ENCODE results near the gene HEXIM1. TPM values are rescaled to one million over a fixed set of nuclear protein-coding genes. Genes with fewer than 3 reads are reported as not detected.

Gene HEXIM1
- total RNA-seq, 2 experiments from 2014 or later: 12.1 to 16.4 TPM

GRCh38 chr17:45184144-45184543, 35.9 kb downstream of the HEXIM1 start:
- H3K4me3 ChIP-seq (ENCODE audit: low read depth, low read length, poor library complexity, severe bottlenecking): no peak overlapping the region
- no peak overlapping the region for H3K4me2 ChIP-seq (ENCODE audit: low read length)
- H3K36me3 ChIP-seq (ENCODE audit: insufficient read depth, low read length): no peaks in the 10 kb centered on the region
- ChIA-PET CTCF (ENCODE audit: unreplicated experiment) (interaction anchor here (1.0 kb wide), 1 partner anchor 13 kb away, joined by 3 read pairs; no protein-coding TSS in a partner anchor), POLR2A (interaction anchor here (0.7 kb wide), 1 partner anchor 51 kb away, joined by 3 read pairs; no protein-coding TSS in a partner anchor)
- intact Hi-C loops (cut with micrococcal nuclease; ENCODE audit: unreplicated experiment): no loop called here
- H3K79me2 ChIP-seq (ENCODE audit: insufficient read depth, low read depth, low read length): no peaks in the 10 kb centered on the region
- TF ChIP-seq EZH2phosphoT487 (IDR thresholded peaks at IDR 0.05; ENCODE audit: borderline replicate concordance, low read depth, low read length) (no peak), CTCF (conservative IDR thresholded peaks at IDR 0.05; ENCODE audit: low read length) (no peak)
- no peaks in the 10 kb centered on the region for H3K9me2 ChIP-seq (ENCODE audit: insufficient read depth, low read length)
- H3K27ac ChIP-seq (ENCODE audit: low read depth, low read length, poor library complexity, severe bottlenecking): no peak overlapping the region
- H3K4me1 ChIP-seq (ENCODE audit: insufficient read depth, low read length, poor library complexity, severe bottlenecking): peaks cover 5% of the 10 kb centered on the region
- no peaks in the 10 kb centered on the region for H4K20me1 ChIP-seq (ENCODE audit: insufficient read depth, low read length)
- H3K9me3 ChIP-seq (ENCODE audit: low read length): no peaks in the 10 kb centered on the region
- DNase-seq (ENCODE audit: low spot score): no peak
- no peak overlapping the region for H2AFZ ChIP-seq (ENCODE audit: low read length)
- BruUV-seq (replicated peaks): no TSS peak

GRCh38 chr17:45186801-45187354, 38.6 kb downstream of the HEXIM1 start:
- no peak for TF ChIP-seq EZH2phosphoT487 (IDR thresholded peaks at IDR 0.05; ENCODE audit: borderline replicate concordance, low read depth, low read length)
- no peak for TF ChIP-seq CTCF (conservative IDR thresholded peaks at IDR 0.05; ENCODE audit: low read length)
- no TSS peak for BruUV-seq (replicated peaks)
- CTCF ChIA-PET (ENCODE audit: unreplicated experiment): no interaction called here

GRCh38 chr17:45189009-45189408, 40.7 kb downstream of the HEXIM1 start:
- ChIA-PET CTCF (ENCODE audit: unreplicated experiment) (no interaction called here), POLR2A (interaction anchor here (1.1 kb wide), 1 partner anchor 60 kb away, joined by 5 read pairs; no protein-coding TSS in a partner anchor)
- H3K79me2 ChIP-seq (ENCODE audit: insufficient read depth, low read depth, low read length): no peaks in the 10 kb centered on the region
- no peaks in the 10 kb centered on the region for H4K20me1 ChIP-seq (ENCODE audit: insufficient read depth, low read length)
- H3K4me3 ChIP-seq (ENCODE audit: low read depth, low read length, poor library complexity, severe bottlenecking): no peak overlapping the region
- intact Hi-C loops (cut with micrococcal nuclease; ENCODE audit: unreplicated experiment): no loop called here
- H3K4me2 ChIP-seq (ENCODE audit: low read length): no peak overlapping the region
- BruUV-seq (replicated peaks): no TSS peak
- TF ChIP-seq EZH2phosphoT487 (IDR thresholded peaks at IDR 0.05; ENCODE audit: borderline replicate concordance, low read depth, low read length): no peak
- no peak for TF ChIP-seq CTCF (conservative IDR thresholded peaks at IDR 0.05; ENCODE audit: low read length)
- no peaks in the 10 kb centered on the region for H3K9me2 ChIP-seq (ENCODE audit: insufficient read depth, low read length)
- H3K9me3 ChIP-seq (ENCODE audit: low read length): no peaks in the 10 kb centered on the region
- no peak overlapping the region for H3K27ac ChIP-seq (ENCODE audit: low read depth, low read length, poor library complexity, severe bottlenecking)
- H3K36me3 ChIP-seq (ENCODE audit: insufficient read depth, low read length): no peaks in the 10 kb centered on the region
- DNase-seq (ENCODE audit: low spot score): no peak
- peaks cover 12% of the 10 kb centered on the region for H3K4me1 ChIP-seq (ENCODE audit: insufficient read depth, low read length, poor library complexity, severe bottlenecking)
- H2AFZ ChIP-seq (ENCODE audit: low read length): no peak overlapping the region

More at GRCh38 chr17:45186801-45187354, 38.6 kb downstream of the HEXIM1 start:
- Histone ChIP-seq H4K20me1 (ENCODE audit: insufficient read depth, low read length) (no peaks in the 10 kb centered on the region), H3K79me2 (ENCODE audit: insufficient read depth, low read depth, low read length) (no peaks in the 10 kb centered on the region), H3K4me3 (ENCODE audit: low read depth, low read length, poor library complexity, severe bottlenecking) (no peak overlapping the region), H3K4me1 (ENCODE audit: insufficient read depth, low read length, poor library complexity, severe bottlenecking) (peaks cover 17% of the 10 kb centered on the region), H3K9me3 (ENCODE audit: low read length) (no peaks in the 10 kb centered on the region), H3K9me2 (ENCODE audit: insufficient read depth, low read length) (no peaks in the 10 kb centered on the region), H3K36me3 (ENCODE audit: insufficient read depth, low read length) (no peaks in the 10 kb centered on the region), H2AFZ (ENCODE audit: low read length) (no peak overlapping the region), H3K27ac (ENCODE audit: low read depth, low read length, poor library complexity, severe bottlenecking) (no peak overlapping the region), H3K4me2 (ENCODE audit: low read length) (no peak overlapping the region)
- no peak for DNase-seq (ENCODE audit: low spot score)
- POLR2A ChIA-PET: interaction anchor here (0.6 kb wide), 2 partner anchors 15 to 294 kb away, joined by 3 to 5 read pairs; no protein-coding TSS in a partner anchor
- intact Hi-C loops (cut with micrococcal nuclease; ENCODE audit: unreplicated experiment): no loop called here

All from OCI-LY7 (cell line).